ENCODE data around the gene PTPN11.

DNA sequence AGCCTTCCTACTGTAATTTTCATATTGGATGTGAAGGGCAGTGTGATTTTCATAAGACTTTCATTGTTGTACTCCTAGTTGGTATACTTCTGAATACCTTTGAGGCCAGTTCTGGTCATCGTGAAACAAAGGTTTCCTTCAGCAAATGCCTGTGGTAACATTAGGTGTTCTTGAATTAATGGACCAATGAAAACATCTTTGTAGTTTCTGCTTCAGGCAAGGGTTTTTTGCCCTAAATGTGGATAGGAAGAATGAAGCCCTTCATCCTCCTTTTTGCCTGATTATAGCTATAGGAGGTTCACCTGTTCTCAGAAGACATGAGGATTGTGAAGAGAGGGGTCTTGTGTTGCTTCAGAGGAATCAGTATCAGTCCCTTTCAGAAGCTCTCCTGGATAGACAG, 60.7 kb downstream of the PTPN11 start:
- TF ChIP-seq, protein P1, sequence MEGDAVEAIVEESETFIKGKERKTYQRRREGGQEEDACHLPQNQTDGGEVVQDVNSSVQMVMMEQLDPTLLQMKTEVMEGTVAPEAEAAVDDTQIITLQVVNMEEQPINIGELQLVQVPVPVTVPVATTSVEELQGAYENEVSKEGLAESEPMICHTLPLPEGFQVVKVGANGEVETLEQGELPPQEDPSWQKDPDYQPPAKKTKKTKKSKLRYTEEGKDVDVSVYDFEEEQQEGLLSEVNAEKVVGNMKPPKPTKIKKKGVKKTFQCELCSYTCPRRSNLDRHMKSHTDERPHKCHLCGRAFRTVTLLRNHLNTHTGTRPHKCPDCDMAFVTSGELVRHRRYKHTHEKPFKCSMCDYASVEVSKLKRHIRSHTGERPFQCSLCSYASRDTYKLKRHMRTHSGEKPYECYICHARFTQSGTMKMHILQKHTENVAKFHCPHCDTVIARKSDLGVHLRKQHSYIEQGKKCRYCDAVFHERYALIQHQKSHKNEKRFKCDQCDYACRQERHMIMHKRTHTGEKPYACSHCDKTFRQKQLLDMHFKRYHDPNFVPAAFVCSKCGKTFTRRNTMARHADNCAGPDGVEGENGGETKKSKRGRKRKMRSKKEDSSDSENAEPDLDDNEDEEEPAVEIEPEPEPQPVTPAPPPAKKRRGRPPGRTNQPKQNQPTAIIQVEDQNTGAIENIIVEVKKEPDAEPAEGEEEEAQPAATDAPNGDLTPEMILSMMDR (IDR thresholded peaks at IDR 0.05; ENCODE audit: borderline replicate concordance, extremely low read depth, low read length, poor library complexity, severe bottlenecking) = no peak
- no peak for TF ChIP-seq EZH2 (IDR thresholded peaks at IDR 0.05; ENCODE audit: borderline replicate concordance, low read depth, low read length, severe bottlenecking)

Measured in DND-41 (cell line).